ENCODE results near the gene UGT1A1.

The UGT1A1 gene

DNA sequence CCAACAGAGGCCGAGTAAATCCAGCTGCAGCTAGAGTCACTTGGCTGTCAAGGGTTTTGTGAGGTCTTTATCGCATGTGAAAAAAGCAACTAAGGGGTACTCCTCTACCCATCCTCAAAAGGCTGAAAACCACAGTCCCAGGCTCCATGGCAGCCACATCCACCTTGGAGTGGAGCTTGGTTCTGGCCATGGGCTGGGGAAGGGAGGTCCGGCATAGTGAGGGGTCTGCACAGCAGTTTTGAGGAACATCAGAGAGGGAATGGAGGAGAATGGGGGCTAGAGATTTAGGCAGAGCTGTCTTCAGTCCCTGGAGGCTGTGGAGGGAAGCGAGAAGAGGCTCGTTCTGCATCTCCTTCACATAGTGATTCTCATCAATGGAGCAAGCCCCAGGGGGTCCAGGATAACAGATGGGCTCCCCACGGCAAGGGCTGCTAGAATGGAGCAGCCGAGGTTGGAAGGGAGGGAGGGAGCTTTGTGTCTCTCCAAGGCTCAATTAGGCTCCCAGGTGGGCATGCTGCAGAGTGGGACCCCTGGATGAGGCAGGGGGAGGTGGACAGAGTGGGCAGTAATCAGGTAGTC is 39.1 kb downstream of the UGT1A1 start:
- no peak for DNase-seq

DNA sequence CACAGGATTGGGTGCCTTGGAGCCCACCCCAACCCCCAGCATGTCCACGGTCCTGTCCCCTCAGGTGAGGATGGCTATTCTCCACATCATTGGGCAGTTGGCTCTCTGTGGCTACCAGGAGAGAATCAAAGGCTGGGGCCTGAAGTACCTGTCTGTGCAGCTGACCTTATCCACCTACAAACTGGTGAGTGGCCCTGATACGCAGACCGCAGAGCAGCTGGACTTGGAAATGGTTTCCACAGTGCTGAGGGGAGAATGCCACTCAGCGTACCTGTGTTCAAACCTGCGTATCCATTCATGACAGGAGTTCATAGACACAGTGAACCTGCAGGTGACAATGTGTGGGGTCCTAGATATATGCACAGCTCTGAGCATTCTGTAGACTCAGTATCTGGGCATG is 39.6 kb downstream of the UGT1A1 start:
- DNase-seq: no peak

DNA sequence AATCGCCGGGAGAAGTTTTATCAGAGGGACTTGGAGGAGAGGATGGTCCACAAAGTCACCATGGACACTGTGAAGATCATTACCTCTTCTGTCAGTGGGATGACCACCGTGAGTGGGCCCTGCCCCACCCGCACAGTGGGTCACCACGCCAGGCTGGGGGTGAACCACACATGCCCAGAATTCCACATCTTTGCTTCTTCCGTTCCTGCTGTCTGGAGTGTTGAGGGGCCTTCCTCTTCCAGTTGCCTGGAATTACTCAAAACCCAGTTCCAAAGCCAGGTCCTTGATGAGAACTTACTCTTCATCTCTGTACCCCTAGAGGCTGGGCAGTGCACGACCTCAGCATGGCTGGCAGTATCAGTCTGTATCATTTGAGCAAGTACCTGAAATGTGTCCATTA is 40.1 kb downstream of the UGT1A1 start:
- no peak for DNase-seq

DNA sequence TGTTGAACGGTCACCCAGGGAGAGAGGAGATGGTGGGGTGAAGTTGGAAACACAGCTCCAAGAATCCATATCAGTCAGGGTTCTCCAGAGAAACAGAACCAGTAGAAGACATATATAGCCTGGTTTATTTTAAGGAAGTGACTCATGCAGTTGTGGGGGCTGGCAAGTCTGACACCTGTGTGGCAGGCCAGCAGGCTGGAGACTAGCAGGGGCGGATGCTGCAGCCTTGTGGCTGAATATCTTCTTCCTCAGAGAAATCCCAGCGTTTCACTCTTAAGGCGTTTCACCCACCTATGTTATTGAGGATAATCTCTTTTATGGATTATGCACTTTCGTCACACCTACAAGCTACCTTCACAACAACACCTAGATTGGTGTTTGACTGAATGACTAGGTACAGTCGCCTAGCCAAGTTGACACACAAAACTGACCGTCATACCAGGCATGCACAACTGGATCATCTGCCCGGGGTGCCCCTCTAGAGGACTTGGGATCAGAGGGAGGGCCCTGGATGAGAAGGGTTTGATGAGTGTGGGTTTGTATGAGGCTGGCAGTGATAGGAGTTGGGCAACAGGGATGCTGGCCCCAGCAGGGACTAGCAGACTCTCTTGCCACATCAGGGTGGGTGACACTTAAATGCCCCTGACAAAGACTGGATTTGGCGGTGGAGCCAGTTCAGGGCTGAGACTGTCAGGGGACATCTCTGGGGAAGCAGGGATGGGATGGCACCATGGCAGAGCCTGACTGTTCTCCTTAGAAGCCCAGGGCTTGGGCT is 41.5 kb downstream of the UGT1A1 start:
- DNase-seq: no peak

DNA sequence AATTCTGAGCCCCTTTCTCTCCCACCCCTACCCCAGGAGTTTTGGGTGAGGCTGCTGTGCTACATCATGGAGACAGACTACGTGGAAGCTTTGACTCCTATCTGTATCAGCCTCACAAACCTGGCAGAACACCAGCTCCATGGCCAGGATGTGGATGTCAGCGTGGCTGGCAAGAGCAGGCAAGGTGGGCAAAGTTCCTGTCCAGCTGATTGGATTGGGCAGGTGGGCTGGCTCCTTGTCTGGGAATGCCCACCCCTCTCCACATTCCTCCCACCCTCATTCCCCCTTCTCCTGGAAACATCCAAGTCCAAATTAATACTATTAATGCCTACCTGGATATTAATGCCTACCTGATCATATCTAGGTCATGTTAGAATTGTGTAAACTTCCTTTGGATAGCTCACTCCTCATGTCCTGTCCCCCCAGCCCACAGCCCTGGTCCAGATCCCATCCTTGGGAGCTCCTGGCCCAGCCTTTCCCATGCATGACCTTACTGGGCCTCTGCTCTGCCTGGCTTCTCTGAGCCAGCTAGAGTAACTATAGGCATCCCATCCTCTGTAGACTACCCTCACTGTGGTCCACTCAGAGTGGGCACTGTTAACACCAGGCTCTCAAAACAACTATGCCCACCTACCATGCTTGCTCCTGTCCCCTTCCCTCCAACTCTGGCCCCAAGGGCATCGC is 42.2 kb downstream of the UGT1A1 start:
- no peak for DNase-seq

DNA sequence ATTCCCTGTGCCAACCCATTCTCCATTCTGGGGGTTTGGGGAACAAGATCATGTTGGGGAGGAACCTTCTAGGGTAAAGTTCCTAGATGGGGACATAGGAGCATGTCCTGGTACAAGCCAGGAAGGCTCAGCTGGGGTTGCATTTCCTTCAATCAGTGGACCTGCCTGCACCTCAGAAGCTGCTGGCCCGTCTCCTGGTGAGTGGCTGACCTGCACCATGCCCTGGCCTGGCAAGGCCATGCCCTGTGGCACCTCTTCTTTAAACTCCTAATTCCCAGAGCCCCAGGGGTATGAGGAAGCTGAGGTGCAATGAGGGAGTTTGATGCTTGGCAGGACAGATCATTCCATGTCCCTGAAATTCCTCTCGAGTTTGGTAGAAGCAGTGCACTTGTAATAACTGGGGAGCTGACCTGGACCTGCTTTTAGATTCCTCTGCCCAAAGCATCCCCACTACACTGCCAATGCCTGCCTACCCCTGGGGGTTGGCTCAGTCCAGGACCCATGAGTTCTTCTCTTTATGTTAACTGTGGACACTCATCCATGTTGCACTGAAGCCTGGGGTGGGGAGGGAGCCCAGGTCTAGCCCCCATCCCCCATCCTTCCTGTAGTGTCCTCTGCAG is 43.3 kb downstream of the UGT1A1 start:
- DNase-seq: no peak

DNA sequence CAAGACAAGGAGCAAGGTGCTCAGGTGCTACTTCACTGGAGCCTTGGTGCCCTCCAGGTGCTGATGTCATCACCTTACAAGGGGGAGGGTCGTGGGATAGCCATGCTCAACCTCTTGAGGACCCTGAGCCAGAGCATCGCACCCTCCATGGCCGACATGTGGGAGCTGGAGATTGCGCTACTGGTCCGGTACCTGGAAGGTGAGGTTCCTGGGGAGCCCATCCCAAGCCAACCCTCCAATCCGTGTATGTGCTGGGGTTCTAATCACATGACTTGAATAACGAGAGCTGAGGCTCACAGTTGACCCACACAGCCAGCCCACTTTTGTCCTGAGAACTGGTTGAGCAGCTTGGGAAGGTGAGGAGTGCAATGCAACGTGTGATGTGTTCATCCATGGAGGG is 43.9 kb downstream of the UGT1A1 start:
- no peak for DNase-seq

DNA sequence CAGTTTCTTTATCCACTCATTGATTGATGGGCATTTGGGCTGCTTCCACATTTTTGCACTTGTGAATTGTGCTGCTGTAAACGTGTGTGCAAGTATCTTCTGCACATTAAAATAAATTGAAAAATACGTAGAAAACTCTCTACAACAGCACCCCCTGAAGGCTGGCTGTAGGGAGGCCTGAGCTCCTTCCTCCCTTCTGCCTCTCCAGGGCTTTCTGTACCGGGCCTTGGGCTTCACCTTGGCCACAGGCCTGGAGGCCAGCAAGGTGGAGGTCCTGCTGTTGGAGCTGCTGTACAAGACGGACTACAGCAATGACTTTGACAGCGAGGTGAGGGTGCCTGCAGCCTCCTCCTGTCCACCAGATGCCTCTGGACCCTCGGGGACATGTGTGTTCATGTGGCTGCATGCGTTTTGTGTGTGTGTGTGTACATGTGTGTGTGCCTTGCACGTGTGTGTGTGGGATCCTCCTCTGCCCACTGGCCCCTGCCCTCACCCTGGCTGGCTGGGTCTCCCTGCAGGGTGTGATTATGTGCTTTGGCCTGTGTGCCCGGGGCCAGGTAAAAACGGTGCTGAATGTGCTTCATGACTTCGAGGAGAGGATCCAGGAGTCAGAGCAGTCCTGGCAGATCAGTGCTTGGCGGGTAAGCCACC is 47.3 kb downstream of the UGT1A1 start:
- no peak for DNase-seq

DNA sequence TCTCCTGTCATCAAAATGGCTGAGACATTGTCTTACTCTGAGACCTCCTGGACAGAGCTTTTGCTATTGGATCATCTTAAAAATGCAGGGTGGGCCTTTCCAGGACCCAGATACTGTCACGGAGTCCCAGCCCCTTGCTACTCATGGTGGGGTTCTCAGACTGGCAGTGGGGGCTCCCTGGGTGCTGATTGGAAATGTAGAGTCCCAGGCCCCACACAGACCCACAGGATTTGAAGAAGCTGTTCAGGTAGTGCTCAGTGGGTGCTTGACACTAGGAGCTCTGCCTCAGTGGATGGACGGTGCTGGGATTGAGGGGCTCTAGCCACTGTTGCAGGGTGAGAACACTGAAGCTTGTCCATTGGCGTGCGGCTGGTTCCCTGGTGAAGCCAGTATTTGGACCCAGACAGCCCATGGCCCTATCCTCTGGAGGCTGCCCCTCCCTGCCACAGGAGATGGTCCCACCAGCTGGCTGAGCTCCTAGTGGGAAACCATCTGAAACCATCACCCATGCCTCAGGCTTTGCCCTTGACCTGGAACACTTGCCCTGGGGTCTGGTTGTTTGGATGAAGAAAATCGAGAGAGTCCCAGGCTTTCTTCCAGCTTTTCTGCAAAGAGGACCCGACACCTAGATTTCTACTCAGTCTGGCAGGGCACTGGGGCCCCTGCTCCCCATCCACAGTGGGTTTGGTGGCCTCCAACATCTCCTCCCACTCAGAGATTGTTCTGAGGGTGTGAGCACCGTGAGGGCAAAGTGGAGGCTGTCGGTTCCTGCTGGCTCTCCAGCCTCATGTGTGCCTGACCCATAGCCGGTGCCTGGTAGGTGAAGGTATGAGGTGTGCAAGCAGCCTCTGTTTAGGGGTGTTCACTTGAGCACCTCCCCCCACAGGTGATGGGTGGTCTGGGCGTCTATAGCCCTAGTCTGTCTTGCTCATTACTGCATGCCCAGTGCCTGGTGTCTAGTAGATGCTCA is 48.2 kb downstream of the UGT1A1 start:
- no peak for DNase-seq

DNA sequence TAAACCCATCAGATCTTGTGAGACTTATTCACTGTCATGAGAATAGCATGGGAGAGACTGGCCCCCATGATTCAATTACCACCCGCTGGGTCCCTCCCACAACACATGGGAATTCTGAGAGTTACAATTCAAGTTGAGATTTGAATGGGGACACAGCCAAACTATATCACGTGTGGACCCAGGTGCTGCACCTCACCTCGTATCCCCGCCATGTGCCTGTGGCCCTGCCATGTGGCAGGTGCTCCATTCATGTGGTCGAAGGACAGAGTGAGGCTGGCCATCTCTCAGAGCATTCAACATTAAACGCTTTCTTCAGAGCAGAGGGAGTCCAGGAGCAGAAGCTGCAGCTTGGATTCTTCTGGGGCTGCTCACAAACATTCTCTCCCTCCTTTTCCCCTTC is 50.3 kb downstream of the UGT1A1 start:
- DNase-seq: no peak

DNA sequence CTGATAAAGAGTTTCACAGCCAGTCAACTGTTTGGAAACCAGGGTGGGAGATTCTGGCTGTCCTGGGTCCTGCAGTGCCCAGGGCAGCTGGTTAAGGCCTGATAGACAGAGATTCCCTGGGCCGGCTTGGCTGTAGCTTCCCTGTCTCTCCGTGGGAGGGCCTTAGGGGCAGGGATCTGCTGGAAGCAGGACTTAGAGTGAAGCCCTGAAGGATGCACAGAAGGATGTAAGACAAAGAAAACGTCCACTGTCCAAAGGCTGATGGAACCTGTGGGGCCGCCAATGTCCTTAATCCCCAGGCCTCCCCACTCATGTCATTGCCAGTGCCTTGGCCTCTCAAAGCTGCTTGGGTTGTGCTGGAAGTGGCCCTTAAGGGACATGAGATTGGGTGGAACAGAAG is 51.0 kb downstream of the UGT1A1 start:
- DNase-seq: no peak

DNA sequence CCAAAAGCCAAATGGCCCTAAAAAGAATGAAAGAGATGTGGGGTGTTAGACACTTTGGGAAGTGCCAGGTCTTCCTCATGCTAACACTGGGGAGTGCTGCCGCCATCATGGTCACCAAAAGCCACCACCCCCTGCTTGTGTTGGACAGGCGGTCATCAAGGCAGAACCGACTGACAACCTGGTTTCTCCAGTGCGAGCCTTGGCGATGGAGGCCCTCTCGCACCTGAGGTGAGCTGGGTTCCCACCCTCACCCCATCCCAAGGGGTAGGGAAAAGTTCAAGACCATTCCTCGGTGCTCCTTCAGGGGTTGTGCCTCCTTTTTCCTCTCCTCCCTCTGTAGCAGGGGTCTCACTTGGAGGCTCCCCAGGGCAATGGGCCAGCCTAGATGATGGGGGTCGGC is 51.7 kb downstream of the UGT1A1 start:
- no peak for DNase-seq

DNA sequence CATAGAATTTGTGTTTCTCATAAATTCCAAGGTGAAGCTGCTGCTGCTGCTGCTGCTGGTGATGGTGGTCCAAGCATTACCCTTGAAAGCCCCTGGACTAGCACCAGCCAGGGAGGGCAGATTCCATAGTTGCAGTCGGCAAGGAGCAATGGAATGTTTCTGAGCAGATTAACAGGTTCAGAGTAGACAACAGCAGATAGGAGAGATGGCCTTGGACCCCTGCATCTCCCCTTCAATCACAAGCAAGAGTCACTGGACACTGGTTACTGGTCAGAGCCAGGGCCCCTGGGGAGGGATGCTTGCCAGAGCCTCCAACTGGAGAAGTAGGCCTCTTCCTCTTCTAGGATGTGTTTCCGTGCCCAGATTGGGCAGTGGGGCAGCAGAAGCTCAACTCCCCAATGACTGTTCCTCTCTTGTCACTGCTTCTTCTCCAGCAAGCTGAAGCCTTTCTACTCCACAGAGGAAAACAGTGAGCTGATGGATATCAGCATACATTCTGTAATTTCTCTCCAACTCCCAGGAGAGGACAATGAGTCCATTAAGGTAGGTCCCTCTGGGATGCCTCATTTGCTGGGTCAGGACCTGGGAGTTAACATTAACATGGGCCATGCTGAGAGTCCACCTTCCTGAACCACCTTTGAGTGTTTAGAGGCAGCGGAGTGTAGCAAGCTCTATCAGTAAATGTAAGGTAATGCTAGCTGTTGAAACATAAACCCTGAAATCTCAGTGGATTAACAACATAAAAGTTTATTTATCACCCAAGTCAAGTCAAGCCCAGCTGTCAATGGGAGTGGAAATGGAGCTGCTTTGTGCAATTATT is 53.4 kb downstream of the UGT1A1 start:
- DNase-seq: no peak

DNA sequence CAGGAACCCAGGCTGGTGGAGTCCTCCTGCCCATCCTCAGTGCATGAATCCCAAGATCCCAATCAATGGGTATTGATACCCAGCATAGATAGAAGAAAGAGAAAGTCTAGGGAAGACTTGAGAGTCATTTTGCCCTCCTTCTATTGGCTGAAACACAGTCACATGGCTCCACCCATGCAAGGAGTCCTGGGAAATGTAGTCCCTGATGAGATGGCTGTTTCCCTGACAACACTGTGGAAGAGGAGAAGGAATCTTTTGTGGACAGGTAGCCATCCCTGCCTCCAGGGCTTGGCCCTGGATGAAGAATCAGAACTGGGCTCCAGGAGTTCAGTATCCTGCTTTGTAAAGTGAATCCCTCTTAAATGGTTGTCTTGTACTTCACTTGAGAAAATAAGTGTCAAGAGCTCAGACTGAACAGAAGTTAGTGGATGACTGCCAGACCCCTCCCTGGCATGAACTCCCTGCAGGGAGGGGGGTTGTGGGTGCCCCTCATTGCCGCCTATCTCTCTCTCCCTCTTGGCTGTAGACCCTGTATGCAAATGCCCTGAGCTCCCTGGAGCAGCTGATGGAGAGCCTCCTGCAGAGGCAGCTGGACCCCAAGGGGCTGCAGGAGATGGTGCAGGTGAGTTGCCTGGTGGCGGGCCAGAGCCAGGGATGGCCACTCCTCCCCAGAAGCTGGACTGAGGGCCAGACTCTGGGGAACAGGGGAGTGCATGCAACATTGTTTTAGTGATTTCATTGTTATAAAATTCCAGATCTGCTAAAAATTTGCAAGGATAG is 54.2 kb downstream of the UGT1A1 start:
- DNase-seq: no peak

DNA sequence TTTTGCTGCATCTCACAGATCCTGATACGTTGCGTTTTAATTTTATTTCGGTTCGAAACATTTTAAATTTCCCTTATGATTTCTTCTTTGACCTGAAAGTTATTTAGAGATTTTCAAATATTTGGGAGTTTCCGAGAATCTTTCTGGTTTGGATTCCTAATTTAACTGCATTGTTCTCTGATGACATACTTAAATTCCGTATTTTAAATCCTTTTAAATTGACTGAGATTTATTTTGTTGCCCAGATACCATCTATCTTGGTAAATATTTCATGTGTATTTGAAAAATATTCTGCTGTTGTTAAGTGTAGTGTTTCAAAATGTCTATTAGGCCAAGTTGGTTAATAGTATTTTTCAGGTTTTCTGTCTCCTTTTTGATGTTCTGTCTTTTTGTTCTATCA is 55.8 kb downstream of the UGT1A1 start:
- DNase-seq: no peak

DNA sequence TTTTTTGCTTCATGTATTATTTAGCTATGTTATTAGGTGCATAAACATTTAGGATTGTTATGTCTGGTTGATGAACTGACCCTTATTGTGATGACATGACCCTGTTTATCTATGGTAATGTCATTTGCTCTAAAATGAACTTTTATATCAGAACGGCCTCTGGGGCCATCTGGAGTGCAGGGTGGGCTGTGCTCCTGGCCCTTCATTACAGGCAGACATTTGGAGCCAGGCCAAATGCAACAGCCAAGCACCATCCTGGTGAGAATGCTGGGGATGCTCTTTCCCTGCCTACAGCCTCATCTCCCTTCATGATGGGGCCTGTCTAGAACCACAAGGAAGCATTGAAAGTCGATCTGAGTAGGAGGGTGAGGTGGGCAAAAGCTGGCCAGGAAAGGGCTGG is 56.3 kb downstream of the UGT1A1 start:
- DNase-seq: no peak

DNA sequence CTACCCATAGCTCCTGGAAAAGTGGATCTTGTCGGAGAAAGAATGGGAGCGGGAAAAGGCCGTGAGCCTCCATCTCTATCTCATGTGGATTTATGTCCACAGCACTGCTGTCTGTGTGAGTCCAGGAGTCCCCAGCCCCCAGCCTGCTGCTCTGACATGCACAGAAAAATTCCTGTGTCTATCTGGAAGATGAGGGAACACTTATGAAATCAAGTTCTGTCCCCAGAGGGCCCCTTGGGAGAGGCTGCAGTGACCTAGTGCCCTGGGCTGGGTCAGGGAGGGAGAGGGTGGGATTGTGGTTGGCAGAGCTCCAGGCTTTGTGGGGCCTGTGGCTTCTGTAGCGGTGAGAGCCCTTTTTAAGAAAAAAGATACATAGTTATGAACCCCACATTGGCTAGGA is 56.7 kb downstream of the UGT1A1 start:
- DNase-seq: no peak

DNA sequence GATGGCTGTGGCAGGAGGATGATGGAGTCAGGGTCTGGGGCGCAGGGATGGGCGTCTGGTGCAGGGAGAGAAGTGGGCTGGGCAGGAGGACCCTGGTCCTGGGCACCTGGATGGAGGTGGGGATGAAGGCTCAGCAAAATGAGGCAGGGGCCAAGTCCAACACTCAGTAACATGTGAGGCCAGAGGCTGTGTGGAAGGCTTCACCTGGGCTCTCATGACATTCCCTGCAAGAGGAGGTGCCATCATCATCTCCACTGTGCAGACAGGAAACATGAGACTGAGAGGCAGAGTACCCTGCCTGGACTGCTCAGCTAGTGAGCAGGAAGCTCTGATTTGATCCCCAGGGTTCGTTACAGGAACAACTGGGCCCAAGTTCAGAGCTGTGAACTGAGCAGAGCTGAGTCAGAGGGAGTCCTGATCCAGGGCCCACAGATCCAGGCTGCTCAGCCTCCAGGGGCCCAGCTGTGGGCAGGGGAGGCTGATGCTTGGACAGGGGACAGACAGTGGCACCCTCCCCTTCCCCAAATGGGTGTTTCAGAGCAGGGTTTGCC is 57.4 kb downstream of the UGT1A1 start:
- no peak for DNase-seq

DNA sequence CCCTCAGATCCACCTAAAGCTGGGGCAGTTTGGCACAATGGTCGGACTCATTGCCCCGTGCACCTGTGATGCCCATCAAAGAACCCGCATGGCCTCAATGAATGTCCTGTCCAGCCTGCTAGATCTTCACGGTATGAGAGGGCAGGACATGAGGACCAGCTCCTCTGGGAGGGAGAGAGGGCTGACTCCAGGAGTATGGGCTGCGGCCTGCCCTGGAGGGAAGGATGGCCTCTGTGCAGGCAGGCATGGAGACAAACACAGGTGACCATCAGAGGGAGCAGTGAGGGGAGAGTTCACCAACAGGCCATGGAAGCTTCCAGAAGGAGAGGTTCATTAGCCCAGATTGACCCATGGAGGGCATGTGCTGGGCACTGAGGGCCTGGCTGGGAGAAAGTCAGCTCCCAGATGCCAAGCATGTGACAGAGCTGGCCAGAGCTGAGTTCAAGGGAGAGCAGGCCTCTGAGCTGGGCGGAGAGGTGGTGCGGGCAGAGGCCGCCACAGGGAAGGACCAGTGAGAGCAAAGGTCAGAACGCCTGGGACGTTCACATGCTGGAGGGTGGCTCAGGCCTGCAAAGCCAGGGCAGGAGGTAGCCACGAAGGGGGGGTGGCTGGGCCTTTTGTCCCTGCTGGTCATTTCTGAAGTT is 58.0 kb downstream of the UGT1A1 start:
- DNase-seq: no peak
